Measurements from ENCODE around the gene GGNBP2.
"Not testable (repeated sequence)": the region's sequence is repeated elsewhere in the genome, so short reads cannot be mapped to it uniquely, and the experiment has no call there.

GGNBP2 gene, protein sequence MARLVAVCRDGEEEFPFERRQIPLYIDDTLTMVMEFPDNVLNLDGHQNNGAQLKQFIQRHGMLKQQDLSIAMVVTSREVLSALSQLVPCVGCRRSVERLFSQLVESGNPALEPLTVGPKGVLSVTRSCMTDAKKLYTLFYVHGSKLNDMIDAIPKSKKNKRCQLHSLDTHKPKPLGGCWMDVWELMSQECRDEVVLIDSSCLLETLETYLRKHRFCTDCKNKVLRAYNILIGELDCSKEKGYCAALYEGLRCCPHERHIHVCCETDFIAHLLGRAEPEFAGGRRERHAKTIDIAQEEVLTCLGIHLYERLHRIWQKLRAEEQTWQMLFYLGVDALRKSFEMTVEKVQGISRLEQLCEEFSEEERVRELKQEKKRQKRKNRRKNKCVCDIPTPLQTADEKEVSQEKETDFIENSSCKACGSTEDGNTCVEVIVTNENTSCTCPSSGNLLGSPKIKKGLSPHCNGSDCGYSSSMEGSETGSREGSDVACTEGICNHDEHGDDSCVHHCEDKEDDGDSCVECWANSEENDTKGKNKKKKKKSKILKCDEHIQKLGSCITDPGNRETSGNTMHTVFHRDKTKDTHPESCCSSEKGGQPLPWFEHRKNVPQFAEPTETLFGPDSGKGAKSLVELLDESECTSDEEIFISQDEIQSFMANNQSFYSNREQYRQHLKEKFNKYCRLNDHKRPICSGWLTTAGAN

DNA sequence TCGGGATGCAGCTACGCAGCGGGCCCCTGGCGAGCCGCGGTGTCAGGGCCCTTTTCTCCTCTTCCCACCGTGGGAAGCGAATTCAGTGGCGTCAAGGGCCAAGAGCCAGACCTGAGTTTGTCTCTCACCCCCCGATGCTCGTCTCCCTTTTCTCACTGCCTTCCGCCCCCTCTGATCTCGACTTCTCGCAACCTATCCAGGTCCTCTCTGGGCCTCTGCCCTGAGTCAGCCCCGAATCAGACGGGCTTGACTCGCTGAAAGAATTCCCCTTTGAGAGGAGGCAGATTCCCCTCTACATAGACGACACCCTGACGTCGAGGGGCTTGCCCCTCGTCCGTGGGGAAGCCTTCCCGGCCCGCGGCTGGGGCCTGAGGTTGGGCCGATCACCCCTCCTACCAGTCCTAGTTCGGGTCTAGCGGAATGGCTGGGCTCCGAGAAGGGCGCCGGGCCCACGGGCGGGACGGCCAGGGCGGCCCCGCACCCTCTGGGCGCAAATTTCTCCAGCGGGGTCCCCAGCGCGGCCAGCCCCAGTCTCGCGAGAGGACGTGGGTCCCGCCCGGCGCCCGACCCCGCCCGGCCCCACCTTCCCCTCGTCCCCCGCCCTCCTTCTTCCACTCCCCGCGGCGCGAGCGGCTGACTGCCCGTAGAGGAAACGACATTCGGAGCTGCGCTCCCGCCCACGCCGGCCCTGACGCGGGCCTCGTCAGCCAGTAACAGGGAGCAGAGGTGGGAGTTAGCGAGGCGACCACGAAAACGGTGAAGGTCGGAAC is at the start of gene GGNBP2:
TSS of gene GGNBP2 (plus strand) at position 613 of the 770 bp plus-strand sequence. CDS start 806 bp downstream, outside the sequence.
- DNase-seq, result peak; percentile 18

DNA sequence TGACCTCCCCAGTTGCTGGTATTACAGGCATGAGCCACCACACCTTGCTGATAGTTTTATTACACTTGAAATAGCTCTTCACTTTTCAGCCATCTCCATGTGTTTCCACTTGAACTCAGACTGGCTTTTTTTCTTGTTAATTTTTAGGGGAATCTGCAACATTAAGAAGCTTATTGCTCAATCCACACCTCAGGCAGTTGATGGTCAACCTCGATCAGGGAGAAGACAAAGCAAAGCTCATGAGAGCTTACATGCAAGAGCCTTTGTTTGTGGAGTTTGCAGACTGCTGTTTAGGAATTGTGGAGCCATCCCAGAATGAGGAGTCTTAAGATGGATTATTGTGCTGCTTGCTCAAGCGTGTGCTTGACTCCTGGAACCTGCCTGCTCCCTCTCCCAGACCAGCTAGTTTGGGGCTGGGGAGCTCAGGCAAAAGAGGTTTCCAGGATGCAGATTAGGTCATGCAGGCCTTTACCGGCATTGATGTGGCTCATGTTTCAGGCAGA is 49.6 kb upstream of the GGNBP2 start:
- DNase-seq, result no peak

DNA sequence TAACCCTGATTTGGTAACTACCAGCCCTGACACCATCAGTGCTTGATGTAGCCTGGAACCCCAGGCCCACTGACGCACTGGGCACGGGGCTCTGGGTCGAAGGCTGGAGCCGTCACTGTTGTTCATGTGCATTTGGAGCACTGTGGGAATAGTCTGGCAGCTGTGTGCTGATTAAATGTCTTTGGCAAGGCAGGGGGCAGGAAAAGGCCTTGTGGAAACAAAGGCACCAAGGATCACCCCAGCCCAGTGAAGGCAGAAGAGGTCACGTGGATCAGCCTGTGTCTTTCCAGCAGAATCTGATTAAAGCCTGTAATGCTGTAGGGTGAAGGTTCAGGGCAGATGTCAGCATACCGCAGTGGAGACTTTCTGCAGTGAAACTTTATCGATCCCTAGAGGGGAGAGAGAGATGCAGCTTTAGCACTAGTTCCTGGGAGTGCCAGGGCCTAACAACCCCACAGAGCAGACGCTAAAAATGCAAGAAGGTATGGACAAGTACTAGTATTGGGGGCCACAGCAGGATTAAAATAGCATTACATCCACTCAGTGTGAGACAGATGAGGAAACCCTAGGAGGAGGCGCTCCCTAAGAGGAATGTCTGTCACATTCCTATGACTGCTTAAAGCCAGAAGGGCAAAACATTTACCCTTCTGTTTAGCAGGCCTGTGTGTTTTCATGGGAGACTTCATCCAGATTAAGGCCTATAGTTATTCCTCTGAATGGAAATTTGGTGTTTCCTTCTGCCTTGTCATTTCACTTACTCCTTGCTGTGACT is 48.5 kb upstream of the GGNBP2 start:
- DNase-seq, result no peak

DNA sequence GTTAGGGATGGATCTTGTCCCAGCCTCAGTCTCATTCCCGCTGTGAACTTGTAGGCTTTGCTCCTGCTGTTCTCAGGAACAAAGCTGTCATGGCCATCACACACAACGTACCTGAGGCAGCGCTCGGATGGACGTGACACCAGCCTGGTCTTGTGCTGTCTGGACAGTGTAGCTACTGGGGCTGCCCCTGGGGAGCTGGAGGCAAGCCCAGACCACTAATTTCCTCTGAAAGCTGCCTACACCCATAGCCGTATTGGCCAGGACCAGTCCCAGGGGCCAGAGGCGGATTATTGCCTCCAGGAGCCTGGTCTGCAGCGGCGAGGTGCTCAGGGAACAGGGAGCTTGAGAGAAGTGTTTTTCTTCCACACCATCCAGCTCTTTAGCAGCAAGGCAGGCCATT is 46.6 kb upstream of the GGNBP2 start:
- DNase-seq, result no peak

DNA sequence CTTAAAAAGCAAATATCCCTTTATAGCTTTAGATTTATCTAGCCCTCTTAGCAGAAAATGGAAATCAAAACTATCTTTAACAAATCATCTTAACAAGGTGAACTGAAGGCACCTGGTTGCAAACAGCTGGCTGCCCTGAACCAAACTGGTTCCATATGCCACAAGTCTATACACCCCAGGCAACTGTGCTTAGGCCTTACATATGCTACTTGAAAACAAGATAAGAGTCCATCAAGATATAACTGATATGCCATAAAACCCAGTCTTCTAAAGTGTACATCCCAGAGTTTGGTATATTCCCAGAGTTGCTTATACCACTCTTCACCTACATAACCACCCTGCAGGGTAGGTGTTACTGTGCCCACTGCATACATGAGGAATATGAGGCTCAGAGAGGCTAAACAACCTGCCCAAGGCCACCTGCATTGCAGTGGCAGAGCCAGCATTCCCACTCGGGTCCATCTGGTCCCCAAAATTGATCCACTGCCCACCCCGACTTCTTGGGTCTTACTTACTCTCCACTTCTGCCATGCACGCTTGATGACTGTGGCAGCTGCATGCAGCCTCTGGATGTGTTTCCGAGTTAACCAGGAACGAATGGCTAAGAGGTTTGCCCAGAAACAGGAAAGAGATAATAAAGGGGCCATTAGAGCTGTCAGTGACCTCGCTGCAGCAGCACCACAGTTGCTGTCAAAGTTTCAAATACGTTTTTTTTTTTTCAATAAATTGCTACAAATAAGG is 46.0 kb upstream of the GGNBP2 start:
- DNase-seq, result no peak

DNA sequence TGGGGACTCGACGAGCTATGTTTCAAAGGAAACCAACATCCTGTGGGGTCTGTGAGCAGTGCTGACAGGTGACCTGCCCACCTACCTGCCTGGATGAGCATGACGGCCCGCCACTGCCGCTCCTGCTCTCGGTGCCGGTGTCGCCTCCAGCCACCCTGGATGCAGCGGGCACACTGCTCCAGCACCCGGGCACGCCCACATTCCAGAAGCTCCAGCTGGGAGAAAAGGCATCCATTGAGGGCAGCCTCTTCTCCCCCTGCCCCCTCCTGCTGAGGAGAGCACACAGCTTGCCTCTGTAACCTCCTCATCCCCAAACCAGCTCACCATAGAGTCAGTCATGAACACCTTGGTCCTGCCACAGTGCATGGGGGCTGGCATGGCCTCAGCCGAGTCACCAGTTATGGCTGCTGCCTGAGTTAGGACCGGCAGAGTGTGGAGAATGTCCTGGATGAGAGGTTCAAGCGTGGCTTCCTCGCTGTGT is 43.9 kb upstream of the GGNBP2 start:
- no peak for DNase-seq

DNA sequence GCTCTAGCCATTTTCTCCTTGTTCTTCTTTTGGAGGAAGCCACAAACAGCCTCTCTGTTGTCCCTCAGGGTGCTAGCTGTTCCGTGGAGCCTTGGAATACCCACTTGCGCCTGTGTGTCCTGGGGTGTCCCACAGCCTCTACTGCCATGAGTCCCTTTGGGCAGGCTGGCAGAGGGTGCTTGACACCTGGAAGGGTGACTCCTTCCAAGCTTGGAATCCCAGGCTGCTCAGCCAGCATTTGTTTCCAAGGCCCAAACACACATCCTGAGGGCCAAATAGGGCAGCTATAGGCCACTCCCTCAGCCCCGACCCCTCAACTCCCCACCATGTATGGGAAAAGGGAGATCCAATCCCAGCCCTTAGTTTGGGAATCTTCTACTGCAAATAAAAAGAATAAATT is 43.4 kb upstream of the GGNBP2 start:
- DNase-seq, result no peak

DNA sequence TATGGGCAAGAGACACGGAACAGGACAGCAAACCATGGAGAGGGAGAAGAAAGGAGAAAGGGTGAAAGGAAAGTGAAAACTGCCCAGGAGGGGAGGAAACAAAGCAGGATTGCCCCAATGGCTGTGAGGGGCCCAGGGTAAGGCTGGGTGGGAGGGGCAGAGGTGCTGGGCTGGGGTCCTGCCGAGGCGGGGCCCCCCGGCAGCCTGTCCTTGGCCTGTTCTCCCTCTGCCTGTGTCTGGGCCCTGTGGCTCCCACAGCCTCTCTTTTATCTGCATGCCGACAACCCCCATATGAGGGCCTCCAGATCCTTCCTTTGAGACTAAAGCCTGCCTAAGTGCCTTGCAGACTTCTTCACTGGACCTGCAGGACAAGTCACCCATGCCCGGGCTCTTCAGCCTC is 42.8 kb upstream of the GGNBP2 start:
- no peak for DNase-seq

DNA sequence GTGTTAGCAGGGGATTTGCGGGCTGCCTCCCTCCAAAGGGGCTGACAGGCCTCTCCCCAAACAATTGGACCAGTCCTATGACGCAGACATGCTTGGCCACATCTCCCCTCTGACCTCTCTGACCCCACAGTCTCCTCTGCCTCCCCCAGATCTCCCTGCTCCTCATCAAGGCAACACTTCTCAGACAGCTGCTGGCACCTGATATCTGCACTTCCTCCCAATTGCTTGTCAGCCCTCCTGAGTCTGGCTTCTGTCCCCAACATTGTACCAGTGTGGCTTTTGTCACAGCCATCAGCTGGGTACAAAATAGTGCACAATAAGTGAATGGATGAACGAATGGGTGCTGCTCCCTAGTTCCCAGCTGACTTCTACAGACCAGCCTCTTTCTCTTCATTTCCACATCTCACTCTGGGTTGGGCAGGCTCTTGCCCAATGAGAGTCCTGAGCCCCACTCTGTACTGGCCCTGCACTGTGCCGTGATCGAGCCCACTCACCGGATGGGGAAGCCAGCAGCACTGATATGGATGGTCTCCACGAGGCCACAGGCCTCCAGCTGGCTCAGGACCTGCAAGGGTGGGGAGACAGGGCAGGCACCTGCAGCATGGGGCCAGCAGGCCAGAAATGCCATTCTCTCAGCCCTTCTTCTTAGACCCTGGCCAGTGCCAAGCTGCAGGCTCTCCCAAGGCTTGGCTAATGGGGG is 41.1 kb upstream of the GGNBP2 start:
- DNase-seq, result no peak

DNA sequence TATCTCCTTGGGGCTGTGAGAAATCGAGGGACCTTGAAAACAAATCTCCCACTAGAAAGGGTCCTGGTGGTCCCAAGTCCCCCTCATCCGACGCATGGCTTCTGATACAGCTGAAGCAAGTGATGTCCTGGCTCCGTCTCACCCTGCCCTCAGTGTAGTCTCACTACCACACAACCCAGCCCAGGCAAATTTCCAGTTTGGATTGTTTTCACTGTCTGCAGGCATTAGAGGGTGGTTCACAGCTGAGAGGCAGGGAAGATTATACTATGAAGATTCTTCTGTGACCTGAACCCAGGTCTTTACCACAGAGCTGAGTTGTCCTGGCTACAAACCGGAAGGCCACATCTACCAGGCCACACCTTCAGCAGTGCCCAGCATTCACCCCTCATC is 40.6 kb upstream of the GGNBP2 start:
- no peak for DNase-seq

DNA sequence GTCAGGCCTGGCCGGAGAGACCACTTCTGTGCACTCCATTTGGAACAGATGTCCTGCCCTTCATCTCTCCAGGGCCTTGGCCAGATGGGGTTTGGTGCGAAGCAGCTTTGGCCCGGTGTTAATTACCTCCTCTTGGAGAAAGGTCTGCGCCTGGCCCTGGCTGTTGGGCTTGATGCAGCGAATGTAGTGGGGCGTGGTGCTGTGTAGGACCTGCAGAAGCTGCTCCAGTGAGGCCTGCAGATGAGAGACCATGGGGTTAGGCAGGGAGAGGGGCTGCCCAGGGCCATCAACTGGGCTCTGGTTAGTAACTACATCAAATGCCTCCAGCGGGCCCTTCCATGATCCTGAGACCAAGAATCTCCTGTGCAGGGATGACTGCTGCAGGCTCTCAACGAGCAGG is 39.5 kb upstream of the GGNBP2 start:
- no peak for DNase-seq

DNA sequence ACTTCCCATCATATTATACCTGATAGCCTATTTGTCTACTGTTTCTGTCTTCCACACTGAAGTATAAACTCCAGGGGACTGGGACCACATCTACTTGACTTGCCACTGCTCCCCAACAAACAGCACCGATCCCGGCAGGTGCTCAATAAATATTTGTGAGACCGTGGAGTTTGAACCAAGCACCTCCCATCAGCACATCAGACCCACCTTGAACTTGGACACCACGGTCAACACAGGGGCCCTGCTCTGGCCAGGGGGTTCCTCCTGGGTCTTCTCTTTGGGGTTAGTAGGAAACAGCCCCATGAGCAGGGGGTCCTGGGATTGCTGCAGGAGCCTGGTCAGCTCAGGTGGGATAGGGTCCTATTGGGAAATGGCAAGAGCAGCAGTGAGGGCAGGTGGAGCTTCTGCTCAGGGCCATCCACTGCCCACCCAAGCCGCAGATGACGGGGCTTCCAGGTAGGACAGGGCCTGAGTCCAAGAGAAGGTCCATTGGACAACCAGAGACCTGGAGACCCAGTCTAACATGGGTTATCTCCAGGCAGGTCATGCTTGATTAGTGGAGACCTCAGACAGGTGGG is 38.4 kb upstream of the GGNBP2 start:
- no peak for DNase-seq

DNA sequence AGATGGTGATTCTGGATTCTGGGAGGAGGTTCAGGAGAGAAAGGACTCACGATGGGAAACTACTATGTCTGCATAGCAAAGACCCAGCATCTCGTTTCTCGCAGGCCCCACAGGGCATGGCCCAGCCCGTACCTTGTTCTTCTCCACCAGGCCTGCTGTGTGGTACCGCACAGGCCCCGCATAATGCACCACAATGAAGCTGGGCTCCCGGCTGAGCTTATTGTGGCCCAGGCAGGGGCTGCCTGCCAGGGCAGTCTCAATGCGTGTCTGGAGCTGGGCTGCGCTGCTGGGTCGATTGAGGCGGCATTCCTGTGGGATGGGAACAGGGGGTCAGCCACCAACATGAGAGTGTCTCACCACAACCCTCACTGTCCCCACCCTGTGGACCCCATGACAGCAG is 37.9 kb upstream of the GGNBP2 start:
- no peak for DNase-seq

DNA sequence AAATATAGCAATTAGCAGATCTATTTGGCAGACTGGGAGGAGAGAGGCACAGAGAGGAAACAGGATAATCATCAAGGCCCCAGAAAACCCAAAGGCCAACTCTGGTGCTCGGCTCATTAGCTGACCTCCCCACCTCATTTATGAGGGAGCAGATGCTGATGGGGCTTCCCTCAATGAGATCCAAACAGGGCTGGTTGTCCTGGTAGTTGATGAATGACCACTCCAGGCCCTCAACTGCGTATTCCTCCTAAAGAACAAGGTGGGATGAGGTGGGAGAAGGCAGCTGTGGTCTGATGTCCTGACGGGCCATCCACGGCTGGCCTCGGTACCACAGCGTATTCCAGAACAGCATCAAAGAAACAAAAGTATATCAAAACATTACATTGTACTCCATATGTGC is 37.5 kb upstream of the GGNBP2 start:
- no peak for DNase-seq

DNA sequence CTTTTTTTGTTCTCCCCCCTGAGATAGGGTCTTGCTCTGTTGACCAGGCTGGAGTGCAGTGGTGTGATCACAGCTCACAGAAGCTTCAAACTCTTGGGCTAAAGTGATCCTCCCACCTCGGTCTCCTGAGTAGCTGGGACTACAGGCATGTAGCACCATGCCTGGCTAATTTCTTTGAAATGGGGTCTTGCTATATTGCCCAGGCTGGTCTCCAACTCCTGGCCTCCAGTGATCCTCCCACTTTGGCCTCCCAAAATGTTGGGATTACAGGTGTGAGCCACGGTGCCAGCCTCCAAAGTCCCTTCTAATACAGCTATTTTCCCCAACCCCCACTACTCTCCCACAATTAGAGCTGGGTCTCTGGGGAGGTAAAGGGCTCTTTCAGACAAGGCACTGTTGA is 36.3 kb upstream of the GGNBP2 start:
- DNase-seq, result not testable (repeated sequence)

DNA sequence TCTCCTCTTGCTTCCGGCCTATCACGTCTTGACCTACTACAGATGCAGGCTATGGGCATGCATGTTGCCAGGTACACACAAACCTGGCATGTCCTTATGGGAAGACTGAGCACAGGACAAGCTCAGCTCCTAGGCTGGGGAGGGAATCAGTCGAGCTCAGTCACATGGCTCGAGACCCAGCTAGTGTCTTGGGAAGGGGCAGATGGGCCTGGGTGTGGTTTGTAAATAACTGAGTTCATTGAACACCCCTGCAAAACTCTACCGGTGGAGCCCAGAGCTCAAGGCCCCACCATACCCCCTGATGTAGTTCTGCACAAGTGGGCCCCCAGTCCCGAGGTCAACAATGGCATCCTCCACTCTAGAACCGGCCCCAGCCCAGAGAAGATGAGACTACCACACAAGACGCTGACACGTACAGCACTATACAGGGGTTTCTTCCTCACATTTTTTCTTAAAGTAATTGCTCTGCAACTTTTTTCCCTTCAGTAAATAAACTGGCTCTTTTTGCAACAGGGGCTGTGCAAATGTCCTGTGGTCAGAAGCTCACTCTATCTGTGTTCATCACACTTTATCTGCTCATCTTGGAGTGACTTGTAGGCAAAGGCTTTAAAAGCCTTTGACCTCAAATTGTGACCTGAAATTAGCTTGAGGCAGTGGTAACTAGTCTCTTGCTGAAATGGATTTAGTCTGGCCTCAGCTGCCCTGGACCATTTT is 35.3 kb upstream of the GGNBP2 start:
- no peak for DNase-seq

DNA sequence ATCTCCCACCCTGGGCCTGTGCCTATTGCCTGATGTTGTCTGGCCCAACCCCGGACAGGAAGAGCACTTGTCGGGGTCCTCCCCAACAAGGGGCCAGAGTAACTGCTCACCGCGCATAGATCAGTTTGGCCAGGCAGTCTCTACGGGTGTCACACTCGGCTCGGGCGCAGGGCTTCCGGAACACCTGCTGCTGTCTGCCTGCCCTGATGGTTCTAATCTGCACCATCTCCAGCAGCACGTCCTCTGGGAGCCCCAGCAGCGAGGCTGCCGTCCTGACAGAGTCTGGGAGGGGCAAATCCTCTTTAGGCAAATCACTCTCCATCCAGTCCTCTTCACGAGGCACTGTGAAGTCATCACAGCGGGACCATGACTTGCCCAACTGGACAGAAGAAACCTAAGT is 34.1 kb upstream of the GGNBP2 start:
- DNase-seq, result no peak

DNA sequence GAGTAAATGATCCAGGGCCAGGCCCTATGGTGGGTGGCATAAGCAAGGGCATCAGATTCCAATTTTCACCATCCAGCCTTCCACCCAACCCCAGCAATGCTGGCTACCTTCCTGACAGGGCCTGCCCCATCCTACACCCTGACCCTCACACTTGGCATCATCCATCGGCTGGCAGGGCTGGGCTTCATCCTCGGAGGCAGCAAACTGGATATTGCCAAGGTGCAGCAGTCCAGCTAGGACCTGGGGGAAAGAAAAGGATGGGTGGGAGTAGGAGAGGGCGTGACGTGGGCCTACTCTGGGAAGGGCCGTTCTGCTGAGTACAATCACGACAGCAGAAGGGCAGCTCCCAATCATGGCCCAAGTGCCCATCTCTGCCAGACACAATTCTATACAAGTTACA is 33.5 kb upstream of the GGNBP2 start:
- DNase-seq, result no peak

DNA sequence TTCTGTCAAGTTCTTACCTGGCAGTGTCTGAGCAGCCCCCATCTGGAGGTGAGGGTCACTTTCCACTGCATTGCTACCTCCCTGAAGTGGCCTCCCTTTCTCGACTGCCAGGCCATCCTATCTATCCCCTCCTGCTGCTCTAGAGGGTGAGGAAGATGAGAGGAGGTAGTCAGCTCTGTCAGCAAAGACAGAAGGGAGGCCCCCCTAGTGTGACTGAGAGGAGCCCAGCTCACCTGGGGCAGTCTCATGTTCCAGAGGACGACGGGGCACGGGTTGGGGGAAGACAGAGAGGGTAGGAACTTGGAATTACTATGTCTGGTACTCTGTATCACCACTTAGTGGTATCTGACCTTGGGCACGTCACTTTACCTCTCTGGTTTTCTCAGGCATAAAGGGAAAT is 32.1 kb upstream of the GGNBP2 start:
- no peak for DNase-seq

DNA sequence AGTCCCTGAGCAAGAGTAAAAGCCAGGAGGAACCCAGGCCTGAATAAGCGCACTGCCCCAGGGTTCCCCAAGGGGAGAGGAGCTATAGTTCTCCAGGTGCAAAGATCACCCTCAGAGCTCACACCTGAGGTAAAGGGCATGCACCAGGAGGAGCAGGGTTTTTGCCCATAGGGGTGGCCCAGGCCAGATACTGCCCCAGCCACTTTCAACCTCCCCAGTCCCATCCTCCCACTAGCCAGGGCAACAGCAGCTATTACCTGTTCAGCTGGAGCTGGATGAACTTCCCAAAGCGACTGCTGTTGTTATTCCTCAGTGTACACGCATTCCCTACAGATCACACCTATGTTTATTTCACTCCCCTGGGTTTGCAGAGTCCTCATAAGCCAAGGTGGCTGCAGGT is 29.9 kb upstream of the GGNBP2 start:
- DNase-seq, result no peak
